ENCODE data around the gene ZSWIM8.

- TF ChIP-seq GABPA (IDR thresholded peaks at IDR 0.05; ENCODE audit: borderline replicate concordance, insufficient read depth, low read length) = no peak
- TF ChIP-seq CTCF (IDR thresholded peaks at IDR 0.05; ENCODE audit: control extremely low read depth in 1 of 3, insufficient read depth in 1 of 3, low read depth in 1 of 3, low read length in 3 of 3) = no peak
- no peak for TF ChIP-seq SIN3A (conservative IDR thresholded peaks at IDR 0.05 in 1 of 2, IDR thresholded peaks at IDR 0.05 in 1 of 2; ENCODE audit: low read depth in 1 of 2, low read length in 2 of 2)
- TF ChIP-seq EZH2 (IDR thresholded peaks at IDR 0.05; ENCODE audit: low read depth, low read length, severe bottlenecking) = no peak
- no peak for TF ChIP-seq POLR2AphosphoS5 (IDR thresholded peaks at IDR 0.05; ENCODE audit: low read depth, low read length)
- no peak for TF ChIP-seq RNF2 (IDR thresholded peaks at IDR 0.05; ENCODE audit: borderline replicate concordance, low read depth, low read length, missing control alignments, poor library complexity, severe bottlenecking)
- TF ChIP-seq ATF2 (IDR thresholded peaks at IDR 0.05; ENCODE audit: low read length) = no peak
- no peak for TF ChIP-seq EGR1 (IDR thresholded peaks at IDR 0.05; ENCODE audit: borderline replicate concordance, low read depth, low read length)
- no peak for TF ChIP-seq CEBPB (IDR thresholded peaks at IDR 0.05; ENCODE audit: low read depth, low read length)
- no peak for TF ChIP-seq EP300 (IDR thresholded peaks at IDR 0.05; ENCODE audit: borderline replicate concordance in 1 of 2, low read depth in 2 of 2, low read length in 2 of 2)
Observed at GRCh38 chr10:73814276-73814895, 29.0 kb downstream of the ZSWIM8 start.
